OCI-LY1 (cell line): ENCODE data around the gene MTIF3.

ENCODE experiments used
- H2AFZ ChIP-seq: fragments of 200-600 bp; sonication (generic), shearing (Covaris generic); 2 replicates; pipeline ENCODE4 v1.6.0; 2014; ENCODE audit warnings: antibody characterized with exemption, mild to moderate bottlenecking, low read length
- H3F3A ChIP-seq: fragments of 200-600 bp; sonication (generic), shearing (Covaris generic); 2 replicates; pipeline ENCODE4 v1.6.0; 2014; ENCODE audit warnings: mild to moderate bottlenecking, antibody characterized with exemption, low read length, moderate library complexity; ENCODE audit not compliant: insufficient read depth
- H3K27ac ChIP-seq: fragments of 200-600 bp; sonication (generic); 2 replicates; pipeline ENCODE4 v1.5.1; 2014; ENCODE audit warnings: low read length, mixed run types, mild to moderate bottlenecking, low read depth; ENCODE audit not compliant: poor library complexity, severe bottlenecking
- H3K27me3 ChIP-seq: fragments of 200-600 bp; sonication (generic); 2 replicates; pipeline ENCODE4 v1.6.0; 2014; ENCODE audit warnings: antibody characterized with exemption, mild to moderate bottlenecking, low read length, moderate library complexity; ENCODE audit not compliant: insufficient read depth
- H3K36me3 ChIP-seq: fragments of 200-600 bp; sonication (generic); 2 replicates; pipeline ENCODE4 v1.6.1; 2014; ENCODE audit warnings: mild to moderate bottlenecking, antibody characterized with exemption, low read length, moderate library complexity, mixed read lengths; ENCODE audit not compliant: insufficient read depth
- H3K4me1 ChIP-seq: fragments of 200-600 bp; sonication (generic); 2 replicates; pipeline ENCODE4 v1.5.1; 2014; ENCODE audit warnings: mild to moderate bottlenecking, low read length, moderate library complexity; ENCODE audit not compliant: insufficient read depth, severe bottlenecking
- H3K4me2 ChIP-seq: fragments of 200-600 bp; sonication (generic), shearing (Covaris generic); 2 replicates; pipeline ENCODE4 v1.6.1; 2014; ENCODE audit warnings: low read length
- H3K4me3 ChIP-seq: fragments of 200-600 bp; sonication (generic); 2 replicates; pipeline ENCODE4 v1.5.1; 2014; ENCODE audit warnings: low read length, low read depth, mild to moderate bottlenecking, mixed read lengths; ENCODE audit not compliant: poor library complexity, severe bottlenecking
- H3K79me2 ChIP-seq: fragments of 200-600 bp; shearing (Covaris generic); 2 replicates; pipeline ENCODE4 v1.6.1; 2016; ENCODE audit warnings: mixed run types, low read length, mixed read lengths; ENCODE audit not compliant: insufficient read depth
- H3K9ac ChIP-seq: fragments of 200-600 bp; sonication (generic), shearing (Covaris generic); 2 replicates; pipeline ENCODE4 v1.6.1; 2014; ENCODE audit warnings: mild to moderate bottlenecking, low read length, mixed read lengths
- H3K9me2 ChIP-seq: fragments of 200-600 bp; sonication (generic), shearing (Covaris generic); 2 replicates; pipeline ENCODE4 v1.6.1; 2014; ENCODE audit warnings: low read depth, mild to moderate bottlenecking, low read length, mixed read lengths
- H3K9me3 ChIP-seq: fragments of 200-600 bp; shearing (Covaris generic); 2 replicates; pipeline ENCODE4 v1.6.1; 2014; ENCODE audit warnings: low read length, mixed read lengths
- H4K20me1 ChIP-seq: fragments of 200-600 bp; sonication (generic), shearing (Covaris generic); 2 replicates; pipeline ENCODE4 v1.6.0; 2016; ENCODE audit warnings: mild to moderate bottlenecking, low read length; ENCODE audit not compliant: insufficient read depth
- CTCF ChIP-seq: fragments of 200-600 bp; sonication (generic), shearing (Covaris generic); IDR thresholded peaks from 2 replicates; pipeline ENCODE4 v1.5.1; 2017; ENCODE audit warnings: mild to moderate bottlenecking, antibody characterized with exemption, low read length, moderate library complexity, mixed read lengths
- EZH2 ChIP-seq: fragments of 200-600 bp; sonication (generic), shearing (Covaris generic); IDR thresholded peaks from 2 replicates; pipeline ENCODE4 v1.8.0; 2017; ENCODE audit warnings: borderline replicate concordance, mixed run types, mild to moderate bottlenecking, antibody characterized with exemption, low read length, moderate library complexity, mixed read lengths

MTIF3 gene

GRCh38 chr13:27463500-27463899, 13.1 kb upstream of the MTIF3 start:
- no peaks in the 10 kb centered on the region for H3K9me2 ChIP-seq
- H3K79me2 ChIP-seq = no peaks in the 10 kb centered on the region
- no peak overlapping the region for H3K4me3 ChIP-seq
- no peaks in the 10 kb centered on the region for H3K27me3 ChIP-seq
- no peak overlapping the region for H2AFZ ChIP-seq
- H3F3A ChIP-seq = no peaks in the 10 kb centered on the region
- H4K20me1 ChIP-seq = no peaks in the 10 kb centered on the region
- no peaks in the 10 kb centered on the region for H3K9me3 ChIP-seq
- H3K36me3 ChIP-seq = no peaks in the 10 kb centered on the region
- no peak overlapping the region for H3K4me2 ChIP-seq
- H3K9ac ChIP-seq = no peak overlapping the region
- no peak overlapping the region for H3K27ac ChIP-seq
- TF ChIP-seq CTCF (no peak), EZH2 (no peak)
- no peaks in the 10 kb centered on the region for H3K4me1 ChIP-seq

- no peaks in the 10 kb centered on the region for H3K4me1 ChIP-seq
- H3K9me2 ChIP-seq = no peaks in the 10 kb centered on the region
- no peaks in the 10 kb centered on the region for H3K27me3 ChIP-seq
- no peak overlapping the region for H3K4me2 ChIP-seq
- no peak overlapping the region for H2AFZ ChIP-seq
- no peak overlapping the region for H3K9ac ChIP-seq
- no peak overlapping the region for H3K27ac ChIP-seq
- no peaks in the 10 kb centered on the region for H3K36me3 ChIP-seq
- no peaks in the 10 kb centered on the region for H3K9me3 ChIP-seq
- TF ChIP-seq CTCF = no peak
- TF ChIP-seq EZH2 = no peak
- H3K4me3 ChIP-seq = no peak overlapping the region
- H4K20me1 ChIP-seq = no peaks in the 10 kb centered on the region
- no peaks in the 10 kb centered on the region for H3F3A ChIP-seq
- no peaks in the 10 kb centered on the region for H3K79me2 ChIP-seq
Measured at GRCh38 chr13:27461940-27462584, 11.7 kb upstream of the MTIF3 start.

- peaks cover 32% of the 10 kb centered on the region for H3K4me1 ChIP-seq
- H3K9me2 ChIP-seq = no peaks in the 10 kb centered on the region
- peak overlapping the region; percentile 55 for H3K9ac ChIP-seq
- H3K4me2 ChIP-seq = peak overlapping the region; percentile 68
- TF ChIP-seq EZH2 = no peak
- TF ChIP-seq CTCF = no peak
- no peaks in the 10 kb centered on the region for H3F3A ChIP-seq
- H2AFZ ChIP-seq = peak overlapping the region; percentile 99
- no peaks in the 10 kb centered on the region for H3K27me3 ChIP-seq
- no peaks in the 10 kb centered on the region for H3K9me3 ChIP-seq
- H4K20me1 ChIP-seq = no peaks in the 10 kb centered on the region
- H3K36me3 ChIP-seq = no peaks in the 10 kb centered on the region
- H3K4me3 ChIP-seq = peak overlapping the region; percentile 34
- peak overlapping the region; percentile 58 for H3K27ac ChIP-seq
- no peaks in the 10 kb centered on the region for H3K79me2 ChIP-seq
Measured at GRCh38 chr13:27455331-27455855, 5.0 kb upstream of the MTIF3 start.
